ENCODE data around the gene DAB2.
"Not testable (repeated sequence)": the region's sequence is repeated elsewhere in the genome, so short reads cannot be mapped to it uniquely, and the experiment has no call there.

Gene DAB2

GRCh38 chr5:39355324-39355723 is 69.5 kb downstream of the DAB2 start:
- H3K27ac ChIP-seq (ENCODE audit: insufficient read depth, low read length, poor library complexity, severe bottlenecking): no peak overlapping the region
- H3K4me1 ChIP-seq (ENCODE audit: control insufficient read depth, insufficient read depth, low read length, poor library complexity, severe bottlenecking): no peaks in the 10 kb centered on the region
- no peaks in the 10 kb centered on the region for H3K27me3 ChIP-seq (replicated peaks; ENCODE audit: control insufficient read depth, insufficient read depth, low read length, poor library complexity, severe bottlenecking)
- H3K9me3 ChIP-seq (ENCODE audit: control insufficient read depth, low read length): no peaks in the 10 kb centered on the region
- no peak for DNase-seq
- no peak overlapping the region for H3K4me3 ChIP-seq (ENCODE audit: insufficient read depth, low read depth, low read length, poor library complexity, severe bottlenecking)
- no peaks in the 10 kb centered on the region for H3K36me3 ChIP-seq (ENCODE audit: control insufficient read depth, insufficient read depth, low read length)

DNA sequence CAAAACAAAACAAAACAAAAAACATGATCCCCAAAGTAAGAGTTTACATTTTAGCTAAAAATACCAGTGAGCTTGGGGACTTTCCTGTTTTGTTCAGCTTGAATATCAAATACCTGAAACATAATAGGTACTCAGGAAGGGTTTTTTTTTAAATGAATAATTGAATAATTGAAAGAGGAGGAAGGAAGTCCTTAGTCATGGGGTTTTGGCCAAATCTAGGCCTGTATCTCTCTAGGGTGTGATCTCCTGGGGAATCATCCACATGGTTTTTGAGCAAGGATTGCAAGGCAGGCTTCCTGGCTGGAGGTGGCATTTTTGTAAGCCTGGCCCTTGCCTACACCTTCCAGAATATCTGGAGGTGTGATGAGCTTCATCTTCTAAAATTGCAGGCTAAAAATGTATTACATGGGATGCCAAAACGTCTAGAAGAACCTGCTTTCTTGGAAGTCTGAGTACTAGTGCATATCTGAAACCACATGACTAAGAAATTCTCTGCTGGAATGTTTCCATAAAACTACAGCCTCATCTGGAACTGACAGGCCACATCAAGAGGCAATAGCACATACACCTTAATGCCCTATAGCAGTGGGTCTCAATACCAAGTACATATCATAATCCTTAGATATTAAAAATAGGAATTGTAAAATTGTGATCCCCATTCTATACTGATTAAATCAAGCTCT is 70.9 kb downstream of the DAB2 start:
- Histone ChIP-seq H3K9me3 (ENCODE audit: control insufficient read depth, low read length) (no peaks in the 10 kb centered on the region), H3K4me3 (ENCODE audit: insufficient read depth, low read depth, low read length, poor library complexity, severe bottlenecking) (no peak overlapping the region), H3K27me3 (replicated peaks; ENCODE audit: control insufficient read depth, insufficient read depth, low read length, poor library complexity, severe bottlenecking) (no peaks in the 10 kb centered on the region), H3K27ac (ENCODE audit: insufficient read depth, low read length, poor library complexity, severe bottlenecking) (no peak overlapping the region), H3K36me3 (ENCODE audit: control insufficient read depth, insufficient read depth, low read length) (no peaks in the 10 kb centered on the region), H3K4me1 (ENCODE audit: control insufficient read depth, insufficient read depth, low read length, poor library complexity, severe bottlenecking) (no peaks in the 10 kb centered on the region)
- no peak for DNase-seq

DNA sequence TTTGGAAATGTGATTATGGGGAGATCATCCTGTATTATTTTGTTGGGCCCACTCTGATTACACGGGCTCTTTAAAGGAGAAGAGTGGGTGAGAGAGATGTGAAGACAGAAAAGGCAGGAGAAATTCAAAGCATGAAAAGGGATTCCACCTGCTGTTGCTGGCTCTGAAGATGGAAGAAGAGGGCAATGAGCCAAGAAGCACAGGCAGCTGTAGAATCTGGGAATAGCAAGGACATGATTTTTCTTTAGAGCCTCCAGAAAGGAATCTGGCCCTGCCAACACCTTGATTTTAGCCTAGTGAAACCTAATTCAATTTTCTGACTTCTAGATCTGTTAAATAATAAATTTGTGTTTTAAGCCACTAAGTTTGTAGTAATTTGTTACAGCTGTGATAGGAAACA is 71.8 kb downstream of the DAB2 start:
- Histone ChIP-seq H3K27me3 (replicated peaks; ENCODE audit: control insufficient read depth, insufficient read depth, low read length, poor library complexity, severe bottlenecking) (no peaks in the 10 kb centered on the region), H3K36me3 (ENCODE audit: control insufficient read depth, insufficient read depth, low read length) (no peaks in the 10 kb centered on the region), H3K9me3 (ENCODE audit: control insufficient read depth, low read length) (no peaks in the 10 kb centered on the region), H3K4me3 (ENCODE audit: insufficient read depth, low read depth, low read length, poor library complexity, severe bottlenecking) (no peak overlapping the region), H3K4me1 (ENCODE audit: control insufficient read depth, insufficient read depth, low read length, poor library complexity, severe bottlenecking) (no peaks in the 10 kb centered on the region), H3K27ac (ENCODE audit: insufficient read depth, low read length, poor library complexity, severe bottlenecking) (no peak overlapping the region)
- DNase-seq: no peak

GRCh38 chr5:39352170-39352569 is 72.6 kb downstream of the DAB2 start:
- Histone ChIP-seq H3K4me1 (ENCODE audit: control insufficient read depth, insufficient read depth, low read length, poor library complexity, severe bottlenecking) (no peaks in the 10 kb centered on the region), H3K9me3 (ENCODE audit: control insufficient read depth, low read length) (no peaks in the 10 kb centered on the region), H3K27ac (ENCODE audit: insufficient read depth, low read length, poor library complexity, severe bottlenecking) (no peak overlapping the region), H3K36me3 (ENCODE audit: control insufficient read depth, insufficient read depth, low read length) (no peaks in the 10 kb centered on the region), H3K27me3 (replicated peaks; ENCODE audit: control insufficient read depth, insufficient read depth, low read length, poor library complexity, severe bottlenecking) (no peaks in the 10 kb centered on the region), H3K4me3 (ENCODE audit: insufficient read depth, low read depth, low read length, poor library complexity, severe bottlenecking) (no peak overlapping the region)
- DNase-seq: no peak

GRCh38 chr5:39349484-39349883 is 75.3 kb downstream of the DAB2 start:
- H3K36me3 ChIP-seq (ENCODE audit: control insufficient read depth, insufficient read depth, low read length): no peaks in the 10 kb centered on the region
- no peak for DNase-seq
- H3K27ac ChIP-seq (ENCODE audit: insufficient read depth, low read length, poor library complexity, severe bottlenecking): no peak overlapping the region
- H3K9me3 ChIP-seq (ENCODE audit: control insufficient read depth, low read length): no peaks in the 10 kb centered on the region
- no peak overlapping the region for H3K4me3 ChIP-seq (ENCODE audit: insufficient read depth, low read depth, low read length, poor library complexity, severe bottlenecking)
- no peaks in the 10 kb centered on the region for H3K4me1 ChIP-seq (ENCODE audit: control insufficient read depth, insufficient read depth, low read length, poor library complexity, severe bottlenecking)
- H3K27me3 ChIP-seq (replicated peaks; ENCODE audit: control insufficient read depth, insufficient read depth, low read length, poor library complexity, severe bottlenecking): no peaks in the 10 kb centered on the region

GRCh38 chr5:39342460-39342859 is 82.3 kb downstream of the DAB2 start:
- H3K27ac ChIP-seq (ENCODE audit: insufficient read depth, low read length, poor library complexity, severe bottlenecking): no peak overlapping the region
- H3K4me1 ChIP-seq (ENCODE audit: control insufficient read depth, insufficient read depth, low read length, poor library complexity, severe bottlenecking): no peaks in the 10 kb centered on the region
- no peak overlapping the region for H3K4me3 ChIP-seq (ENCODE audit: insufficient read depth, low read depth, low read length, poor library complexity, severe bottlenecking)
- no peaks in the 10 kb centered on the region for H3K9me3 ChIP-seq (ENCODE audit: control insufficient read depth, low read length)
- H3K27me3 ChIP-seq (replicated peaks; ENCODE audit: control insufficient read depth, insufficient read depth, low read length, poor library complexity, severe bottlenecking): no peaks in the 10 kb centered on the region
- no peak for DNase-seq
- H3K36me3 ChIP-seq (ENCODE audit: control insufficient read depth, insufficient read depth, low read length): no peaks in the 10 kb centered on the region

- no peak for DNase-seq
- H3K4me3 ChIP-seq (ENCODE audit: insufficient read depth, low read depth, low read length, poor library complexity, severe bottlenecking): no peak overlapping the region
- no peaks in the 10 kb centered on the region for H3K9me3 ChIP-seq (ENCODE audit: control insufficient read depth, low read length)
- no peaks in the 10 kb centered on the region for H3K27me3 ChIP-seq (replicated peaks; ENCODE audit: control insufficient read depth, insufficient read depth, low read length, poor library complexity, severe bottlenecking)
- H3K27ac ChIP-seq (ENCODE audit: insufficient read depth, low read length, poor library complexity, severe bottlenecking): no peak overlapping the region
- H3K4me1 ChIP-seq (ENCODE audit: control insufficient read depth, insufficient read depth, low read length, poor library complexity, severe bottlenecking): no peaks in the 10 kb centered on the region
- H3K36me3 ChIP-seq (ENCODE audit: control insufficient read depth, insufficient read depth, low read length): no peaks in the 10 kb centered on the region
Measured at GRCh38 chr5:39341896-39342295, 82.9 kb downstream of the DAB2 start.

DNA sequence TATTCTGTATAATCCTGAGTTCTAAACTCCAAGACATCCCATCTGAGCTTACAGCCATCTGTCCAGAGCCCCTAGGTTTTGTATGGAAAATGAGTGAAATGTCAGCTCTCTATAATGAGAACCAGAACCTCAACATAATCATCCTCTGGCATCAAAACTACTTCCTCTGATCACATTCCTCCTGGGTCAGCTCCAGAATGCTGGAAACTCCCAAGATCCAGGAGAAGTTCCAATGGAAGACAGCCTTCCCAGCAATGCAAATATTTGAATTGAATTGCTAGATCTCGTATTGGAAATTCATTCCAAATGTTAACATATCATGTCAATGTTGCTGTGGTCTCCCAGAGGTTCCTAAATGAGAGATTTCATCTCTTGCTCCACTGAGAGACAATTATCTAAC is 84.3 kb downstream of the DAB2 start:
- H3K27me3 ChIP-seq (replicated peaks; ENCODE audit: control insufficient read depth, insufficient read depth, low read length, poor library complexity, severe bottlenecking): no peaks in the 10 kb centered on the region
- no peaks in the 10 kb centered on the region for H3K36me3 ChIP-seq (ENCODE audit: control insufficient read depth, insufficient read depth, low read length)
- no peak overlapping the region for H3K27ac ChIP-seq (ENCODE audit: insufficient read depth, low read length, poor library complexity, severe bottlenecking)
- no peaks in the 10 kb centered on the region for H3K4me1 ChIP-seq (ENCODE audit: control insufficient read depth, insufficient read depth, low read length, poor library complexity, severe bottlenecking)
- no peak for DNase-seq
- H3K4me3 ChIP-seq (ENCODE audit: insufficient read depth, low read depth, low read length, poor library complexity, severe bottlenecking): no peak overlapping the region
- H3K9me3 ChIP-seq (ENCODE audit: control insufficient read depth, low read length): no peaks in the 10 kb centered on the region

GRCh38 chr5:39337252-39337915 is 87.4 kb downstream of the DAB2 start:
- Histone ChIP-seq H3K4me1 (ENCODE audit: control insufficient read depth, insufficient read depth, low read length, poor library complexity, severe bottlenecking) (no peaks in the 10 kb centered on the region), H3K36me3 (ENCODE audit: control insufficient read depth, insufficient read depth, low read length) (no peaks in the 10 kb centered on the region), H3K9me3 (ENCODE audit: control insufficient read depth, low read length) (no peaks in the 10 kb centered on the region), H3K27ac (ENCODE audit: insufficient read depth, low read length, poor library complexity, severe bottlenecking) (no peak overlapping the region), H3K4me3 (ENCODE audit: insufficient read depth, low read depth, low read length, poor library complexity, severe bottlenecking) (no peak overlapping the region), H3K27me3 (replicated peaks; ENCODE audit: control insufficient read depth, insufficient read depth, low read length, poor library complexity, severe bottlenecking) (no peaks in the 10 kb centered on the region)
- DNase-seq: no peak

DNA sequence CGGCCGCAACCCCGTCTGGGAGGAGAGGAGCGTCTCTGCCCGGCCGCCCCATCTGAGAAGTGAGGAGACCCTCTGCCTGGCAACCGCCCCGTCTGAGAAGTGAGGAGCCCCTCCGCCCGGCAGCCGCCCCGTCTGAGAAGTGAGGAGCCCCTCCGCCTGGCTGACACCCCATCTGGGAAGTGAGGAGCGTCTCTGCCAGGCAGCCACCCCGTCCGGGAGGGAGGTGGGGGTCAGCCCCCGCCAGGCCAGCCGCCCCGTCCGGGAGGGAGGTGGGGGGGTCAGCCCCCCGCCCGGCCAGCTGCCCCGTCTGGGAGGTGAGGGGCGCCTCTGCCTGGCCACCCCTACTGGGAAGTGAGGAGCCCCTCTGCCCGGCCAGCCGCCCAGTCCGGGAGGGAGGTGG is 90.5 kb downstream of the DAB2 start:
- H3K4me1 ChIP-seq (ENCODE audit: control insufficient read depth, insufficient read depth, low read length, poor library complexity, severe bottlenecking); H3K27ac ChIP-seq (ENCODE audit: insufficient read depth, low read length, poor library complexity, severe bottlenecking); H3K36me3 ChIP-seq (ENCODE audit: control insufficient read depth, insufficient read depth, low read length); H3K27me3 ChIP-seq (replicated peaks; ENCODE audit: control insufficient read depth, insufficient read depth, low read length, poor library complexity, severe bottlenecking); H3K9me3 ChIP-seq (ENCODE audit: control insufficient read depth, low read length); H3K4me3 ChIP-seq (ENCODE audit: insufficient read depth, low read depth, low read length, poor library complexity, severe bottlenecking); DNase-seq: not testable (repeated sequence)
